Stimulated activated CD8-positive, alpha-beta memory T cell treated with anti-CD3 and anti-CD28 coated beads, Interleukin-12 subunit alpha, Interleukin-12 subunit beta, amount 100 ng/mL, for 24 hours (primary cell): ENCODE measurements around the gene KCNQ1OT1.

Experiments
- DNase-seq: peaks from one replicate; pipeline ENCODE4 v3.0.0-alpha.2; 2020; ENCODE audit errors: extremely low read depth

Gene KCNQ1OT1

DNA sequence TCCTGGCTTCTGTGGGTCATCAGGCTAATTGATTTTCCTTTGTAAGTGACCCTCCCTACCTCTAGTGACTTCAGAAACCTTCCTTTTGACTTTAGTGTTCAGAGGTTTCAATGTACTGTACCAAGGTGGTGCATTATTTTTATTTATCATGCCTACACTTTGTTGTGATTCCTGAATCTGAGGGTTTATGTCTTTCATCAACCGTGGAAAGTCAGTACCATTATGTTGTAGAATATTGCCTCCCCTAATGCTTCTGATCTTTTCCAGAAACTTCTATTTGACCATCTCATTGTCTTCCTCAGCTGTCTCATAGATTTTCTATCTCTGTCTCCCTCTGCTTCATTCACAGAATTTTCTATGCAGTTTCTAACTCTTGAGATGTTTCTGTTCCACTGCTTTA lies 105.5 kb downstream of the KCNQ1OT1 start:
- no peak for DNase-seq

DNA sequence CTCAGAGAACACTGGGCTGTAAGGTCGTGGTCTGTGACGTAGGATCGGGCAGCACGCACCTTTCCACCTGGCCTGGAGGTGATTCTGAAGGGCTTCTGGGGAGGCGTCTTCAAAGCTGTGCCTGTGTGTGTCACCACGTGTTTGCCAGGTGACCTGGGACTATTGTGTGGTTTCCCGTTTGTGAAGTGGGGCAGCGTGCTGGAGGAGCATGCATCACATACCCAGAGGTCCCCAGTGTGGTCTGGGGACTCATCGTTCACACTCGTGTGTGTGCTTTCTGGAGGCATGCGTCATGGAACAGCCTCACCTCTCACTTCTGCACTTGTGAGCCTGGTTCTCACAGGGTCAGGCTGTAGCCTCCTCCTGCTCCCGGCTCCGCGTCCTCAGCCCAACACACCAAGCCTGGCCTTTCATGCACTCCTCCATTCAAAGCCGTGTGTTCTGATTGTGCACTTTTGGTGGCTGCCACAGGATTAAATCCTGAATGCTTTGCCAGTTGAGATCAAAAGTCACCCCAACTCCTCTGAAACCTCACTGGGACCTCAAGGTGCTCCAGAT lies 106.3 kb downstream of the KCNQ1OT1 start:
- DNase-seq = no peak

- DNase-seq = no peak
Measured at GRCh38 chr11:2592559-2593392, 107.0 kb downstream of the KCNQ1OT1 start.

DNA sequence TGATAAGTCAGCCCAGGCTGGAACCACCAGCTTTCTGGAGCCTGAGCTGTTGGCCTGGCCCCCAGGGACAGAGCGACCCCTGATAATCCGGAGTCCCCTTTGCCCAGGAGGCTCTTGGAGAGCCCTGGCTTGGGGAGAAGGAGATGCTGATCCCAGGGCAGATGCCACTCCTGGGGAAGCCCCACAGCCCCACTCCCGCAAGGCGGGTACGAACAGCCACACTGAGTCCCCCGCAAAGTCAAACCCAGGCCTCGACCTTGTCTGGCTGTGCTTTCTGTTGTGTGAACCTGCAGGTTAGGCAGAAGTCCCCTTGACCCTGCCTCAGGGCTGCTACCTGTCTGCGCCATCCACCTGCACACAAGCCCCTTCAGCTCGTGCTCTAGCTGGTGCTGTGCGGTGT lies 108.0 kb downstream of the KCNQ1OT1 start:
- DNase-seq = no peak

GRCh38 chr11:2590965-2591754 lies 108.6 kb downstream of the KCNQ1OT1 start:
- no peak for DNase-seq

DNA sequence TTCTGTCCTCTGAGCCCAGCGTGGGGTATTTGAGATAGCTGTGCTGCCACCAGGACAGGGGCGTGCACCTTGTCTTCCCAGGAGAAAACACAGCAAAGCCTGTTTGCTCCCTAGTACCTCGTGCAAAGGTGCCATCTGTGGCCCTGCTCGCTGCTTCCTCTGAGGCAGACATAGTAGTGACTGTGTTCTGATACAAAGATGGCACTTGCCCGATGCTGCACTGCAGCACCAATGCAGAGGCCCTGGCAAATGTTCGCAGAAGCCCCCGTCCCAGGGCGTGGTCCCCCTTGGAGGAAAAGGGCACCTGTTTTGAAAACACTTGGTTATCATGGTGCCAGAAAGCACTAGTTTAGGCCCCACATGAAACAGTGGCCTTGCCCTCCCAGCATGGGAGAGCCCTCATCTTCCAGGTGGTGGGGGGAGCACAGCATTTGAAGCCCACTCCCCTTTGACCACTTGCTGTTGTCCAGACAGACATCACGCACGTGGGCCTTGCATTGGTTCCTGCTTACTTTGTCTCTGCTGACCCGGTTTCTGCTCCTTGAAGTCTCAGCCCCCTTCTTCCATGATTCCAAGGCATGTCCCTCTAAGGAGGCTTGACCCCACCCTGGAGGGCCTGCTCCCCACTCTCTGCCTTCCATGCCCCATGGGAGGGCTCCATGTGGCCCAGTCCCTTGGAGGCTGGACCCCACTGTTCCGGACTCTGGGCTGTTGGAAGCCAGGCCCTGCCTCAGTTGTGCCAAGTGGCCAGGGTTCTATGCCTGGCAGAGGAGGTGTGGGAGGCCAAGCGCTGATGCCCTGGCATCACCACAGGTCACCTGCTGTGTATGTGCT lies 109.4 kb downstream of the KCNQ1OT1 start:
- DNase-seq = no peak

DNA sequence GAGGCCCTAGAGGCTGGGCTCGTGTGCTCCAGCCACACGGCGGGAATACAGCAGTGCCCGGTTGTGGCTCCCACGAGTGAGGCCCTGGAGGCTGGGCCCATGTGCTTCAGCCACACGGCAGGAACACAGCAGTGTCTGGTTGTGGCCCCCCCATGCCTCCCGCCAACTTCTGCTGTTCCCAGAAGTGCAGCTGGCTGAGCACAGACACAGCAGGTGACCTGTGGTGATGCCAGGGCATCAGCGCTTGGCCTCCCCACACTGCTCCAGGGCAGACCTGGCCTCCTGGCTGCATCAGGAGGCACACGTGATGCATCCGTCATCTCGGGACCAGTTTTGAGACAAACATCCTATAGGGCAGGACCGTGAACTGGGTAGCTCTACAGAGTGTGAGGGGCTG lies 110.3 kb downstream of the KCNQ1OT1 start:
- DNase-seq = no peak

- no peak for DNase-seq
Measured at GRCh38 chr11:2588809-2589537, 110.8 kb downstream of the KCNQ1OT1 start.

DNA sequence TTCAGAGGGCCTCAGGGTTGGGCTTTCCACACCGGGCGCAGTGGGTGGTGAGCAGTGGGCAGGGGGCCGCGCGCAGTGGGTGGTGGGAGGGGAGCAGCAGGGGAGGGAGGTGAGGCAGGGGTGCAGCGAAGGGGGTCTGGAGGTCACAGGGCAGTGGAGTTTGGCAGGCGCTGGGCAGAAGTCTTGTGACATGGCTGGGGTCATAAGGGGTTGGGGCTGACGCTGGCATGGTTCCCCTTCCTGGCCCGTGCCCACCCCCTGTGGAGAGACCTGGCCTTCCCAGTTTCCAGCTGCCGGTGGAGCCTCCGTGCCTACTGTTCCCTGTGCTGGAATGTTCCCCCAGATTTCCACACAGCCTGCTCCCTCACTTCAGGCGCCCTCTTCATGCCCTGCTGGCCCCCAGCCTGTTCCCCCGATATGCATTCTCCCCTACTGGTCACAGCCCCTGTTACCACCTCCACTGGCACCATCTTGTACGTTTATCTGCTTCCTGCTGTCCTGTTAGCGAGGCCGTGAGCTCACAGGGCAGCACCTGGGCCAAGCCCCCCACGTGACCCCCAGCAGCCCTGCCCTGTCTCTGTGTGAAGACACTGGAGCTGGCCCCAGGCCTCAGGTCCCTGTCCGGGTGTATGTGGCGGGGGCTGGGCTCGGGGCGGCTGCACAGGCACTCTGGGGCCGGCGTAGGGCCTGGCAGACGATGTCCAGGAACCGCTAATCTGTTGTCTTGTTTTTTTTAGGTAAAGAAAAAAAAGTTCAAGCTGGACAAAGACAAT lies 111.6 kb downstream of the KCNQ1OT1 start:
- no peak for DNase-seq

DNA sequence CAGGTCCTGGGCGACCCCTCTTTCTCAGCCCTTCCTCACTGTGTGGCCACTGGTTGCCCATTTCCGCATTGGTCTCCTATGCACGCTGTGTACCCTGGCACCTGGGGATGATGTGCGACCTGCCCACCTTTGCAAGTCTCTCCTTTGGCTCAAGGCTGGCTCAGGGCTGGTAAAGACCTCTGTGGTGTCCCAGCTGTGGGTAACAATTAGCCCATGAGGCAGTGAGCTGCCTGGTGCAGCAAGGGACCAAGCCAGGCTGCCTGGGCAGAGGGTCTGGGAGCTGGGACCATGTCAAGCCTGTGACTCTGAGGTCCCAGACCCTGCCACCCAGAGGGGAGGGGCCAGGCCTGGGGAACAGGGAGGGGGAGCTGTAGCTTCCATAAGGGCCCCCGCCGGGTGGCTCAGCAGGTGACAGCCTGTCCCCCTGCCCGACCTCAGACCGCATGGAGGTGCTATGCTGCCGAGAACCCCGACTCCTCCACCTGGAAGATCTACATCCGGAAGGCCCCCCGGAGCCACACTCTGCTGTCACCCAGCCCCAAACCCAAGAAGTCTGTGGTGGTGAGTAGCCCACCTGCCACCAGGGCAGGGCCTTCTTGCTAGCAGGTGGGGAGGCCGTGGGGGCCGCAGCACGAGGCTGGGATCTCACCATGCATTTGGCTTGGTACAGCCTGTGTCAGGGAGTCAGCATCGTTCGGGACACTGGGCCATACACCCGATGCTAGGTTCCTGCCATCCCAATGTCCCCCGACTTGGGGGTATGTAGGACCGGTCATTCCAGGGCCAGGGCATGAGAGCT lies 112.5 kb downstream of the KCNQ1OT1 start:
- DNase-seq = no peak

DNA sequence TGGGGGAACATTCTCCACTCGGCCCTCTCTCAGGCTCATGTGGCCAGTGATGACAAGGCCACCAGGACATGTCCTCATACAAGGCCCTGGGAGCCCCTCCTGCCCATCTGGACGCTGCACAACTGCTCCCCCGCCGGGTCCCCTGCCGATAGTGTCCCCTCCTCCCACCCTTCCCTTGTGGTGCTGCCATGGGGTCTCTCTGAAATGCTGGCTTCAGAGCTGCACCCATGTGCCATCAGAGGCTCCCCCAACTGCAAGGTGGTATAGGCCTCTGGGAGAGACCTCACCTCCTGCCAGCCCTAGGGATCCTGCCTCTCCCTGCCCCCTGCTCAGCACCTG lies 113.0 kb downstream of the KCNQ1OT1 start:
- no peak for DNase-seq

- DNase-seq = no peak
Measured at GRCh38 chr11:2586087-2586792, 113.6 kb downstream of the KCNQ1OT1 start.

DNA sequence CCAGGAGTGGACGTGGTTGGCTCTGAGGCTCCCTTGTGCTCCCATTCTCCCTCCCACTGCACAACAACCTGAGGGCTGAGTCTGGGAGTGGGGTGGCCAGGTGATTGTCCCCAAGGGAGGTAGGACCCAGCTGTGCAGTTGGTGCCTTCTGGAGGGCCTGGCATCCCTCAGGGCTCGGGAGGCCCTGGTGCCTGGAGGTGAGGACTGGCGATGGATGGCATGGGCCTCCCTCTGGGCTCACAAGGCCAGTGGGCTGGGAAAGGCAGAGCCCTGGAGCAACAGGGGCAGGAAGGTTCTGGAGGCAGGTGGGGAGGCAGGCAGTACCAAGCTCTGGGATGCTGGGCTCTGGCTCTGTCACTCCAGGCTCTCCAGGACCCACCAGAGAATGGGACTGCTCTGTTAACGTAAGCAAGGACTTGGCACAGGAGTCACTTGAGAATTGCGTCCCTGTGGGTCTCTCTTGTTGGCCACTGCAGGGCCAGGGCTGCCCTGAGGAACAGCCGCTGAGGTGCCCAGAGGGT lies 114.2 kb downstream of the KCNQ1OT1 start:
- DNase-seq = no peak

GRCh38 chr11:2584812-2585565 lies 114.8 kb downstream of the KCNQ1OT1 start:
- no peak for DNase-seq

GRCh38 chr11:2584434-2584811 lies 115.4 kb downstream of the KCNQ1OT1 start:
- no peak for DNase-seq

DNA sequence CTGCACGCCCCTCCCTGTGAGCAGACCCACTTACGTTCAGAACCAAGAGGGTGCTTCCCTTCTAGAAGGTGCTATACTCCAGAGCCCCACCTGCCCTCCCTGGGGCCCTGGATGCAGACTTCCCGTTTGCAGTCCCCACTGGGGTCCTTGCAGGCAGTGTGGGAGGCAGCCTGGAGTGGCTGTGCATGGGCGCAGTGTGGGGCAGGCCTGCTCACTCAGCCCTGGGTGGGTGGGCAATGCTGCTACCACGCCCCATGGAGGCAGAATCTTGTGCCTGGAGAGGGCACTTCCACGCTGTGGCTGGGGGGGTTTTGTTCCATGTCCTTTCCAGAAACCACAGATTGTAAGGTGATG lies 116.2 kb downstream of the KCNQ1OT1 start:
- DNase-seq = no peak

GRCh38 chr11:2582946-2583604 lies 116.7 kb downstream of the KCNQ1OT1 start:
- no peak for DNase-seq
